OCI-LY1 (cell line): ENCODE results near the gene FMNL1.
A peak's percentile ranks its signal among the peaks of the same experiment; 100 is the strongest.

Experiments used
- EZH2 ChIP-seq: fragments of 200-600 bp; sonication (generic), shearing (Covaris generic); IDR thresholded peaks from 2 replicates; pipeline ENCODE4 v1.8.0; 2017; ENCODE audit warnings: borderline replicate concordance, mixed run types, mild to moderate bottlenecking, antibody characterized with exemption, low read length, moderate library complexity, mixed read lengths
- TF ChIP-seq, protein P1 (sequence below): fragments of 200-600 bp; sonication (generic), shearing (Covaris generic); IDR thresholded peaks from 2 replicates; pipeline ENCODE4 v1.5.1; 2017; ENCODE audit warnings: mild to moderate bottlenecking, antibody characterized with exemption, low read length, moderate library complexity, mixed read lengths

DNA sequence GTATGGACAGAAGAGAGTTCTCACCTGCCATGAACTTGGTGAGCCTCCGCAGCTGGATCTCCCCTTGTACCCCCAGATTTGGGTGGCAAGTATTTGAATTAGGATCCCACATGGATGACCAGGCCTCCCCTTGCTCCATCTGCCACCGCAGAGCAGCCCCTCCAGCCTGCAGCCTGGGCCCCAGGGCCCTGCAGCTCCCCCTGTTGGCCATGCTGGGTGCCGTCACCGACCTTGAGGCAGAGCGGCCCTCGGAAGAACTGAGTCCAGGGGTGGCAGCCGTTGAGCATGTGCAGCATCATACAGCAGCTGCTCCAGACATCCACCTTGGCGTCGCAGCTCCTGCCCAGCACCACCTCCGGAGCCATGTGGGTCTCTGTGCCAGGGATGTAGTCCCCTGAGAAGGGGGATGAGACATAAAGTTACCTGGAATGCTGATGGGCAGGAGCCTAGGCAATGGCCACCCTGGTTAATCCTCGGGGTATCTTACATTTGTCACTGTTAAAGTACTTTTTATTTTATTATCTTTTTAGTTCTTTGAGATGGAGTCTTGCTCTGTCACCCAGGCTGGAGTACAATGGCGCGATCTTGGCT, 49.2 kb downstream of the FMNL1 start:
- TF ChIP-seq, protein P1, sequence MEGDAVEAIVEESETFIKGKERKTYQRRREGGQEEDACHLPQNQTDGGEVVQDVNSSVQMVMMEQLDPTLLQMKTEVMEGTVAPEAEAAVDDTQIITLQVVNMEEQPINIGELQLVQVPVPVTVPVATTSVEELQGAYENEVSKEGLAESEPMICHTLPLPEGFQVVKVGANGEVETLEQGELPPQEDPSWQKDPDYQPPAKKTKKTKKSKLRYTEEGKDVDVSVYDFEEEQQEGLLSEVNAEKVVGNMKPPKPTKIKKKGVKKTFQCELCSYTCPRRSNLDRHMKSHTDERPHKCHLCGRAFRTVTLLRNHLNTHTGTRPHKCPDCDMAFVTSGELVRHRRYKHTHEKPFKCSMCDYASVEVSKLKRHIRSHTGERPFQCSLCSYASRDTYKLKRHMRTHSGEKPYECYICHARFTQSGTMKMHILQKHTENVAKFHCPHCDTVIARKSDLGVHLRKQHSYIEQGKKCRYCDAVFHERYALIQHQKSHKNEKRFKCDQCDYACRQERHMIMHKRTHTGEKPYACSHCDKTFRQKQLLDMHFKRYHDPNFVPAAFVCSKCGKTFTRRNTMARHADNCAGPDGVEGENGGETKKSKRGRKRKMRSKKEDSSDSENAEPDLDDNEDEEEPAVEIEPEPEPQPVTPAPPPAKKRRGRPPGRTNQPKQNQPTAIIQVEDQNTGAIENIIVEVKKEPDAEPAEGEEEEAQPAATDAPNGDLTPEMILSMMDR: peak; percentile 94
- no peak for TF ChIP-seq EZH2
